HG03066 (cell line): Measurements from ENCODE around the gene DBN1.
A peak's percentile ranks its signal among the peaks of the same experiment; 100 is the strongest.

ENCODE experiments used
- ATAC-seq: cut with Tn5 transposase; IDR thresholded peaks from one replicate; pipeline ENCODE4 v1.9.1; 2021; ENCODE audit warnings: low read depth; ENCODE audit not compliant: unreplicated experiment

DBN1 gene

DNA sequence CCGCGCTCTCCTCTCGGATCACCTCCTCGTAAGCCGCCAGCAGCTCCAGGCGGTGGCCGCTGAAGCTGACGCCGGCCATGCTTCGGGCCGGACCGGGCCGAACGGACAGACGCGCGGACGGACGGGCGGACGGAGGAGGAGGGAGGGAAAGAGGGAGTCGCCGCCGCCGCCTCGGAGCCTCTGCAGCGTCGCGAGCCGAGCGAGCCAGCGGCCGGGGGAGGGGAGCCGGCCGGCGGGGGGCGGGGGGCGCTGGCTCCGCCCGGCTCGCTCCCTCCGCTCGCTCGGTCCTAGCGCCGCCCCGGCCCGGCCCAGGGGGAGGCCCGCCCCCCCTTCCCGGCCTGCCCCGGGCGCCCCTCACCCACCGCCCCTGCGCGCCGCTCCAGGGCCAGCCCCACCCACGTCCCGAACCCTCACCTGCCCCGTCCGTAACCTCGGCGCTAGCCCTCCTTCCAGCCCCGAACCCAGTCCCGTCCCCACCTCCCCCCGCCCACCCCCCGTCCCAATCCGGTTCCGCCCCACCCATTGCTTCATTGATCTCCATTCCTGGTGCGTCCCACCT lies at the start of gene DBN1:
Gene DBN1, minus strand, starts transcription at position 192 of the 559 bp plus-strand sequence. Its CDS starts 113 bp downstream, at position 79.
- no peak for ATAC-seq

DNA sequence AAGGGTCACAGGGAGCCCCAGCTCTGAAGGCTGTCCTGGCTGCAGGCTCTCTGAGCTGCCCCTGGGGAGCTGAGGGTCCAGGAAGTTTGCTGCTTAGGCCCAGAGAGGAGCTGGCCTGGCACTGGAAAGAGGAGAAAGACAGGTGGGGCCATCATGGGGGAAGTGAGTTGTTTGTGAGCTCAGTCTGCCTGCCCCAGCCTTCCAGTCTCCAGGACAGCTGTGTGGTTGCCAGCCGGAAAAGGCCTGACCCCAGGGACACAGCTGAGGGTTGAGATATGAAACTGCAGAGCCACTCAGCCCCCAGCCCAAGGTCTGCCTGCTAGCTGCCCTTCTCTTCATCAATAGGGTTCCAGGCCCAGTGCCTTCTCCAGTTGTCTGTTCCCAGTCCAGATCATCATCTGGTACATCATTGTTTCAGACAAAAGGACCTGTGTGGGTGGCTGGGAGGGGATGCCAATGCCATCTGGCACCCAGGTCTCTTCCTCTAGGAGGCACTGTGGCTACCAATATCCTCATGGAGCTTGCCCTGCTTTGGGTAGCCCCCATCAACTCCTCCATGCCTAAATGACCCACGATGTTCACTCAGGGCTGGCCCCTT lies 47.6 kb upstream of the DBN1 start:
- no peak for ATAC-seq

- no peak for ATAC-seq
Measured at GRCh38 chr5:177520271-177520670, 46.8 kb upstream of the DBN1 start.

- ATAC-seq, result no peak
Measured at GRCh38 chr5:177519463-177520235, 46.2 kb upstream of the DBN1 start.

- ATAC-seq, result peak; percentile 84
Measured at GRCh38 chr5:177516601-177517568, 43.5 kb upstream of the DBN1 start, which contains the start of gene DDX41. Gene DDX41 (minus strand): TSS chr5:177516961. CDS start chr5:177516945, 16 bp downstream.

DNA sequence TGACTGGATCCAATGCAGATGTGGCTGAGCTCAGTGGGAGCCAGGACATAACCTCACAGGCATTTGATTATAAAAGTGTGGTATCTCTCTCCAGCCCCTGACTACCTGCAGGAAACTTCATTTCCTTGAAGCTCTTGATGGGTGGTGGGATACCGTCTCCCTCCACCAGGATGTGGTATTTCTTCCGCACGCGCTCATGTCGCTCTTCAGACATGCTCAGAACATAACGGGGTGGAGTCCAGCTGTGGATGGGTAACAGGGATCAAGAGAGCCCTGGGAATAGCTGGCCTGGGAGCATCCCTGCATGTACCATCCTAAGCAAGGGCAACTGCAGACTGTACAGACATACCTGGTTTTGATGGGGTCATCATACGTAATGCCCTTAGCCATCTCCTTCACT lies 42.1 kb upstream of the DBN1 start:
- no peak for ATAC-seq

DNA sequence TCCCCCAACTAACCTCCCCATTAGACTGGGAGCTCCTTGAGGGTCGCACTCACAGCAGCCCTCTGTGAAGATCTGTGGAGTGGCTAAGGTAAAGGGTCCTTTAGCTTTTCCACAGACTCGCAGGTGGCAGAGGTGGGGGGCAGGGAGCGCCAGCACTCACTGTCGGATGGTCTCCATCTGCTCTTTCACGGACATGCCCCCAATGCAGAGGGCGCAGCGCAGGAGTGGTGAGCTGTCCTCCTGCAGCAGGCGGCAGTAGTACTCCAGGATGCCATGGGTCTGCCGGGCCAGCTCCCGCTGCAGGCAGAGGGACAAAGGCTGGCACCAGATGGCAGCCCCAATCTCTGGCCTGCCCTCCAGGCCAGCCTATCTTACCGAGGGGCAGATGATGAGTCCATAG lies 41.1 kb upstream of the DBN1 start:
- ATAC-seq, result no peak

DNA sequence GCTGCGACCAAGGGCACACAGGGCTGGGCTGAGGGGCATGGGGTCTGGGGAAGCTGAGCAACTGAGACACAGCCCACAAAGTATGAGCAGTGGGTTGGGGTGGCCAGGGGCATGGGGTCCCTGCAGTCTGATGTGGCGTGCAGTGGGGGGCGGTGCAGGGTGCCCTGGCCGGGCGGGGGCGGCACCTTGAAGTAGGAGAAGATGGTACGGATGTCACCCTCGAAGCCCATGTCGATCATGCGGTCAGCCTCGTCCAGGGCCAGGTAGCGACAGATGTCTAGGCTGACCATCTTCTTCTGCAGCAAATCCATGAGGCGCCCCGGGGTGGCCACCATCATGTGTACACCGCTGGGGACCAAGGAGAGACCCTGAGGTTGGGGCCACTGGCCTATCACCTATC lies 40.1 kb upstream of the DBN1 start:
- ATAC-seq, result no peak

DNA sequence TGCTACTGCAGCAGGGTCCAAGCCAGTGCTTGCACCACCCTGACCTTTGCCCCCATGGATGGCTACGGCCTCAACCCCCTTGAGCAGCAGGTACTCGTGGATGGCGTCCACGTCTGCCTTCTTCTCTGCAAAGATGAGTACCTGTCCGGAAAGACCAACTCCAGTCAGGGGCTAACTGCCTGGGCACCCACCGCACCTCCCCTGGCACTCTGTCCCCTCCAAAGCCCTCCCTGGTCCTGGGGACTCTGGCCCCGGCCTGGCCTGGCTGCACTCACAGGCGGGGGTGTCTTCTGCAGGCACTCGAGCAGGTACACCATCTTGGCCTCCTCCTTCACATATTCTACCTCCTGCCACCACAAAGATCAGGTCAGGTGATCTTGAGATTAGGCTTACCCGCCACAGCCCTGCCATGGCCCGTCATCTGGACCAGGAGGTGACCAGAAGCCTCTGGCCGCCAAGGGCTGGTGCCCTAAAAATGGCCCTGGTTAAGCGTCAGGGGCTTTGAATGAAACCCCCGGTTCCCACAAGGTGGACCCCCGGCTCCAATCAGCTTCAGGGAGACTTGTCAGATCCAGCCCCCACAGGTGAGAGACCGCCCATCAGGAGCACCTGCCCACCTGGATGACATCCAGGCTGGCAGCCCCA lies 39.4 kb upstream of the DBN1 start:
- ATAC-seq, result no peak

- no peak for ATAC-seq
Measured at GRCh38 chr5:177511796-177512675, 38.6 kb upstream of the DBN1 start.

- ATAC-seq, result no peak
Measured at GRCh38 chr5:177511181-177511580, 37.7 kb upstream of the DBN1 start.

DNA sequence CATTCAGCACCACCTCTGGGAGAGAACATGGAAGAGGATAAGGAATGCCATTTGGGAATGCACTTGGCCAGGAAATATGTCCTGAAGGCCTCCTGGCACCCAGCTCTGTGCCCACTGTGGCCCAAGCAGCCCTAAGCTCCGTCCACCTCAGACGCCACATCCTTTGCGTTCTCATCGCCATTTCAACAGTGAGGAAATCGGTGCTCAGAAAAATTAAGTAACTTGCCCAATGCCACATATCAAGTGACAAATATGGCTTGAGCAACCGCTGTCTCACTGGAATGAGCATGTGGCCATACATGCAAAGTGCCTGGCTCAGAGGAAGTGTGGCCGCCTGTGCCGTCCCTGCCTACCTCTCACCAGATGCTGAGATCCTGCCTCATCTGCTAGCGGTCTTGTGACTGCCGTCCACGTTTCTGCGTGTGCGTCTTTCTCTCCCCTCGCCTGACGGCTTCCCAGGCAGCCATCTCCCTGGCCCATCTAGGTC lies 37.2 kb upstream of the DBN1 start:
- ATAC-seq, result no peak

DNA sequence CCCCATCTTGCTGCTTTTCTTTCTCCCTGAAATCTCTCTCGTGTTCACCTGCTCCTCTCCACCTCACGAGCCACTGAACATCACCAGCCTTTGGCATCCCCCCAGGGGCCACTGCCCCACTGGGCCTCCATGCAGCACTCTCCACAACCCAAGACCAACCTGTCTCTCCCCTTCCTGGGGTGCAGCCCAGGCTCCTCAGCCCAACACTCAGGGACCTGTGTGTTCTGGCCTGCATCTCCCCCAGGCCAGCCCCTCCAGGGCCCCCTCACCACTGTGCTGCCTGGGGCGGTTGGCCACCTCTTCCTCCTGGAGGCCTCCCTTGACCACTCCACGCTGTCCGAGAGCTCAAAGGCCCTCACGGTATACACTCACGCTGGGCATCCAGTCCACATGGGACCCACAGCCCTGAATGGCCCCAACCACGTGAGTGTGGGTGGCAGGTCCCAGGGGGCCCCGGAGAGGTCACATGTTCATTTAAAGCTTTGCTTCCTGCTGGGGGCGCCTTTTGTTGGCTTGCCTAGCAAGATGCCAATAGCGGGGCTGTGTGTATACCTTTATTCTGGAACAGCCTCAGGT lies 36.6 kb upstream of the DBN1 start:
- ATAC-seq, result peak; percentile 38

DNA sequence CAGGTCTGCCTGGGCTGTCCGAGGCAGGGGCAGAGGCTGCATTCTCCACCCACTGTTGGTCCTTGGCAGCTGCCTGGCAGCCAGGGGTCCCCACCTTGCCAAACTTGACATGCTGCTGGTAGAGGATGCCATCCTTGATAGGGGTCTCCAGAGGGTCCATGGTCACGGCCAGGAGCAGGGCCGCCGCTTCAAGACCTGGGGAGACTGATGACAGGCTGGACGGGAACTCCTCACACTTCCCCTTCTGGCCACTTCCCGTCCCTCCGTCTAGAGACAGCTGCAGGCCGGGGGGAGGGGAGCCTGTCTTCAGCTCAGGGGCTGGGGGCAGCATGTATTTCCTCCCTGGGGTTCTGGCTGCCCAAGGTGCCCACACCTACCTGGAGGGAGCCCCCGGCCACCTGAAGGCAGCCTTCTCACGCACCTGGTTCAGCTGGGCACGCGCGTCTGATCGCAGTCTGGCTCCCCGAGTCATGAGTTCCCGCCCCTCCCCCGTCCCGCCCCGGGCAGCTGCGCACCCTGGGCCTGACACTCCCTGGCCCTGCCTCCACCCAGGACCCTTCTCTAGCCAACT lies 36.0 kb upstream of the DBN1 start, which contains the start of gene DOK3:
Gene DOK3, minus strand, starts transcription at position 446 of the 571 bp plus-strand sequence. Its CDS starts 286 bp downstream, at position 160.
- ATAC-seq, result peak; percentile 40

- ATAC-seq, result no peak
Measured at GRCh38 chr5:177508837-177509236, 35.4 kb upstream of the DBN1 start.

DNA sequence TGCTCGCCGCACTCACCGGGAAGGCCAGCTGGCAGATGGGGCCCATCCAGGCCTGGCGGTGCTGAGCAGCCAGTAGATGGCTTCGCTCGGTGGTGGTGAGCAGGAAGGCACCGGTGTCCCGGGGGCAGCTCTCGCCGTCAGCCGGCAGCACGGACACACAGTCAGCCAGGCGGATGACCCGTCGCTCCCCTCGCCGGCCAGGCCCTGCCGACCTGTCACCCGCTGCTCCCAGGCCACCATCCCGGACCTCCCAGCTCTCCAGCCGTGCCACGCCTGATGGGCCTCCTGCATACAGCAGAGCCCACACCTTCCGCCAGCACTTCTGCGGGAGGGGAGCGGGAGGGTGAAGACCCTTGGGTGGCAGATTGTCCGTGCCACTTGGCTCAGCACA lies 34.8 kb upstream of the DBN1 start:
- no peak for ATAC-seq

DNA sequence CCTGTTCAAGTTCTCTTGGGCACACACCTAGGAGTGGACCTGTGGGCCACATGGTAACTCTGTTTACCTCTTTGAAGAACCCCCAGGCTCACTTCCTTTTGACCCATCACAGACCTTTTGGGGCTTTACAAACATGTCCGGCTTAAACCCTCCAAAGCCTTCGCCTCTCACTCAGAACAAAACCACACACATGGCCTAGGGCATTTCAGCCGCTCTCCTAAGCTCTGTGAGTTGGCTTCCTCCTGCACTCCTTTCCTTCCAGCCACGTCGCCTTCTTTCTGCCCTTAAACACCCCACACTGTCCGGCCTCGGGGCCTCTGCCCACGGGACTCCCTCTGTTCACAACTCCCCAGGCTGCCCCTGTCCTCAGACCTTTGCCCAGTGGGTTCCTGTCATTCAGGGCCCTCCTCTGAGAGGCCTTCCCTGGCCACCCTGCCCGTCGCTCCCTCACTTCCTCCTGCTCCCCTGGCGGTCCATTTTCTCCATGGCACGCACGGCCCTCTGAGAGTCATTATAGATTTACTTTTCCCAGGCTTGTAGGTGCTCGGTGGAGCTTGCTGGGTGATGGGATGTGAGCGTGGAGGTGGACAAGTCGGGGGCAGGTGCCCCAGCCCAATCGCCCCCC lies 34.3 kb upstream of the DBN1 start:
- ATAC-seq, result no peak

DNA sequence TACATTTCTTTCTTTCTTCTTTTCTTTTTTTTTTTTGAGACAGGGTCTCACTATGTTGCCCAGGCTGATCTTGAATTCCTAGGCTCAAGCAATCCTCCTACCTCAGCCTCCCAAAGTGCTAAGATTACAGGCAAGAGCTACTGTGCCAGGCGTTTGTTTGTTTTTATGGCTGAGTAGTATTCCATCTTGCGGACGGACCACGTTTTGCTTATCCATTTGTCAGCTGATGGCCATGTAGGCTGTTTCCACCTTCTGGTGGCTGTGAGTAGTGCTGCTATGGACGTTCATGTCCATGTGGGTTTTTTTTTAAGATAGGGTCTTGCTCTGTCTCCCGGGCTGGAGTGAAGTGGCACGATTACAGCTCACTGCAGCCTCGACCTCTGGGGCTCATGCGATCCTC lies 33.7 kb upstream of the DBN1 start:
- ATAC-seq, result no peak
